KBM-7 (cell line): ENCODE results near the gene C6orf47.
A peak's percentile ranks its signal among the peaks of the same experiment; 100 is the strongest.

ENCODE experiments used
- DNase-seq: peaks from one replicate; pipeline ENCODE4 v3.0.0-alpha.2; 2015
- in situ Hi-C: fragments of 300-500 bp; cut with MboI; formaldehyde crosslinking; loops from 2 replicates; pipeline ENCODE4 v1.14.3; 2020; ENCODE audit warnings: low sequenced_read_pairs, low pct_unique_long_range_greater_than_20kb, mixed read lengths

Gene C6orf47

GRCh38 chr6:31621320-31621939 lies 39.1 kb downstream of the C6orf47 start:
- in situ Hi-C loops = no loop called here
- DNase-seq = no peak

- DNase-seq = peak; percentile 66
- in situ Hi-C loops = no loop called here
Observed at GRCh38 chr6:31620586-31621319, 39.8 kb downstream of the C6orf47 start, which contains the start of gene PRRC2A. TSS of gene PRRC2A (plus strand) at chr6:31620715. CDS start at chr6:31622790, 2,075 bp downstream.

- in situ Hi-C loops = no loop called here
- DNase-seq = peak; percentile 100
Observed at GRCh38 chr6:31619805-31620585, 40.6 kb downstream of the C6orf47 start.

GRCh38 chr6:31617010-31617409 lies 43.6 kb downstream of the C6orf47 start:
- in situ Hi-C loops = no loop called here
- no peak for DNase-seq

GRCh38 chr6:31615748-31616147 lies 44.8 kb downstream of the C6orf47 start:
- DNase-seq = peak; percentile 95
- in situ Hi-C loops = no loop called here

GRCh38 chr6:31614684-31615578 lies 45.6 kb downstream of the C6orf47 start, which contains the start of gene AIF1:
TSS of gene AIF1 (plus strand) at chr6:31615234. CDS start at chr6:31615330, 96 bp downstream.
- in situ Hi-C loops = no loop called here
- peak; percentile 82 for DNase-seq

- no peak for DNase-seq
- in situ Hi-C loops = no loop called here
Observed at GRCh38 chr6:31614075-31614619, 46.4 kb downstream of the C6orf47 start.

GRCh38 chr6:31610968-31611367 lies 49.6 kb downstream of the C6orf47 start:
- in situ Hi-C loops = no loop called here
- DNase-seq = no peak

- no peak for DNase-seq
- in situ Hi-C loops = no loop called here
Observed at GRCh38 chr6:31609519-31610406, 50.8 kb downstream of the C6orf47 start.
